ENCODE results near the gene EIF2B4.
A peak's percentile ranks its signal among the peaks of the same experiment; 100 is the strongest.
"Not testable (repeated sequence)": the region's sequence is repeated elsewhere in the genome, so short reads cannot be mapped to it uniquely, and the experiment has no call there.

EIF2B4 gene

GRCh38 chr2:27377618-27378095, 7.5 kb upstream of the EIF2B4 start:
- DNase-seq = no peak

- DNase-seq = no peak
Measured at GRCh38 chr2:27376866-27377617, 6.9 kb upstream of the EIF2B4 start.

GRCh38 chr2:27376151-27376865, 6.2 kb upstream of the EIF2B4 start:
- no peak for DNase-seq

GRCh38 chr2:27375513-27376099, 5.5 kb upstream of the EIF2B4 start:
- DNase-seq = no peak

- no peak for DNase-seq
Measured at GRCh38 chr2:27373567-27373966, 3.4 kb upstream of the EIF2B4 start.

GRCh38 chr2:27372937-27373336, 2.8 kb upstream of the EIF2B4 start:
- DNase-seq = no peak

GRCh38 chr2:27370816-27371620, 880 bp upstream of the EIF2B4 start:
- DNase-seq = no peak

- DNase-seq = no peak
Measured at GRCh38 chr2:27369471-27370025, 590 bp downstream of the EIF2B4 start.

GRCh38 chr2:27363933-27364332, 6.2 kb downstream of the EIF2B4 start:
- DNase-seq = no peak

GRCh38 chr2:27362678-27363420, 7.3 kb downstream of the EIF2B4 start:
- DNase-seq = no peak

- peak; percentile 84 for DNase-seq
Measured at GRCh38 chr2:27356382-27357181, 13.6 kb downstream of the EIF2B4 start, which contains the start of gene GTF3C2. Gene GTF3C2 (minus strand): TSS chr2:27356764. CDS start chr2:27343554, 13,210 bp downstream.

- DNase-seq = peak; percentile 58
Measured at GRCh38 chr2:27356056-27356381, 14.1 kb downstream of the EIF2B4 start.

GRCh38 chr2:27354597-27354927, 15.6 kb downstream of the EIF2B4 start:
- DNase-seq = no peak

- no peak for DNase-seq
Measured at GRCh38 chr2:27353762-27354596, 16.2 kb downstream of the EIF2B4 start.

GRCh38 chr2:27353386-27353761, 16.8 kb downstream of the EIF2B4 start:
- DNase-seq = not testable (repeated sequence)

- no peak for DNase-seq
Measured at GRCh38 chr2:27351802-27352598, 18.1 kb downstream of the EIF2B4 start.

GRCh38 chr2:27350106-27350693, 19.9 kb downstream of the EIF2B4 start:
- DNase-seq = no peak

- no peak for DNase-seq
Measured at GRCh38 chr2:27347641-27348040, 22.5 kb downstream of the EIF2B4 start.

GRCh38 chr2:27336173-27336572, 34.0 kb downstream of the EIF2B4 start:
- no peak for DNase-seq
